ENCODE measurements around the gene SERPINB12.

Gene SERPINB12

GRCh38 chr18:63551769-63552168, 9.6 kb downstream of the SERPINB12 start:
- DNase-seq, result no peak

GRCh38 chr18:63552581-63552980, 10.4 kb downstream of the SERPINB12 start:
- DNase-seq, result no peak

- no peak for DNase-seq
These were observed 10.9 kb downstream of the SERPINB12 start for GRCh38 chr18:63553081-63553480.

- DNase-seq, result no peak
These were observed 17.7 kb downstream of the SERPINB12 start for GRCh38 chr18:63559567-63560491.

GRCh38 chr18:63562284-63562683, 20.1 kb downstream of the SERPINB12 start:
- no peak for DNase-seq

GRCh38 chr18:63564021-63564420, 21.9 kb downstream of the SERPINB12 start:
- DNase-seq, result no peak

- DNase-seq, result no peak
These were observed 22.4 kb downstream of the SERPINB12 start for GRCh38 chr18:63564561-63564960.

GRCh38 chr18:63567276-63567675, 25.1 kb downstream of the SERPINB12 start:
- DNase-seq, result no peak

- DNase-seq, result no peak
These were observed 25.7 kb downstream of the SERPINB12 start for GRCh38 chr18:63567825-63568224.

GRCh38 chr18:63570721-63571120, 28.6 kb downstream of the SERPINB12 start:
- DNase-seq, result no peak

- DNase-seq, result no peak
These were observed 33.5 kb downstream of the SERPINB12 start for GRCh38 chr18:63575681-63576080.

GRCh38 chr18:63578357-63578958, 36.3 kb downstream of the SERPINB12 start:
- DNase-seq, result no peak

GRCh38 chr18:63579616-63580015, 37.4 kb downstream of the SERPINB12 start:
- no peak for DNase-seq

GRCh38 chr18:63585988-63586387, 43.8 kb downstream of the SERPINB12 start:
- no peak for DNase-seq

- no peak for DNase-seq
These were observed 44.3 kb downstream of the SERPINB12 start for GRCh38 chr18:63586431-63586830.

- DNase-seq, result no peak
These were observed 44.8 kb downstream of the SERPINB12 start, which contains the start of gene SERPINB13 for GRCh38 chr18:63586966-63587365. Gene SERPINB13 (plus strand): TSS chr18:63587343. CDS start chr18:63588668, 1,325 bp downstream.

- DNase-seq, result no peak
These were observed 46.7 kb downstream of the SERPINB12 start for GRCh38 chr18:63588909-63589308.

GRCh38 chr18:63590373-63590772, 48.2 kb downstream of the SERPINB12 start:
- no peak for DNase-seq

GRCh38 chr18:63590966-63591695, 49.0 kb downstream of the SERPINB12 start:
- no peak for DNase-seq

- DNase-seq, result no peak
These were observed 49.6 kb downstream of the SERPINB12 start for GRCh38 chr18:63591725-63592124.

- no peak for DNase-seq
These were observed 50.3 kb downstream of the SERPINB12 start for GRCh38 chr18:63592471-63592870.

- no peak for DNase-seq
These were observed 54.8 kb downstream of the SERPINB12 start for GRCh38 chr18:63596964-63597363.

- DNase-seq, result no peak
These were observed 61.2 kb downstream of the SERPINB12 start for GRCh38 chr18:63603355-63603754.
